Psoas muscle (tissue), 8 donors: ENCODE data around the gene MYO1E. TPM values are rescaled to one million over a fixed set of nuclear protein-coding genes. Genes with fewer than 3 reads are reported as not detected.

ENCODE experiments used
- ATAC-seq, 4 donors: fragments of 200-7000 bp; cut with Tn5 transposase; one replicate each; pipeline ENCODE4 v1.9.1; 2020; ENCODE audit warnings: moderate library complexity in 3 of 4, mild to moderate bottlenecking in 2 of 4
- DNase-seq, 2 donors: peaks; one replicate each; pipeline ENCODE4 v3.0.0-alpha.2; 2020
- H3K27ac ChIP-seq: fragments of 200-600 bp; one replicate; pipeline ENCODE4 v1.8.0; 2022
- H3K27me3 ChIP-seq, 3 donors: fragments of 200-600 bp in 1 of 3; one replicate each; pipeline versions ENCODE4 v1.6.1 to v1.8.0; 2013 to 2022; ENCODE audit warnings: low read length in 2 of 3, mild to moderate bottlenecking in 2 of 3, moderate library complexity in 1 of 3; ENCODE audit not compliant: insufficient read depth in 3 of 3
- H3K36me3 ChIP-seq, 2 donors: fragments of 200-600 bp in 1 of 2; one replicate each; pipeline versions ENCODE4 v1.6.1 to v1.8.0; 2013 to 2022; ENCODE audit warnings: low read depth in 1 of 2, mild to moderate bottlenecking in 1 of 2, moderate library complexity in 1 of 2; ENCODE audit not compliant: insufficient read depth in 1 of 2
- H3K4me1 ChIP-seq: fragments of 200-600 bp; one replicate; pipeline ENCODE4 v1.8.0; 2022
- H3K4me3 ChIP-seq: fragments of 200-600 bp; one replicate; pipeline ENCODE4 v1.8.0; 2022; ENCODE audit warnings: mild to moderate bottlenecking
- H3K9me3 ChIP-seq: fragments of 200-600 bp; one replicate; pipeline ENCODE4 v1.8.0; 2022
- CTCF ChIP-seq: fragments of 200-600 bp; IDR thresholded peaks from one replicate; pipeline ENCODE4 v1.8.0; 2022; ENCODE audit warnings: antibody characterized with exemption
- WGBS, 3 donors: extraction: QIAGEN DNeasy Blood & Tissue Kit; methylation state at CpG; one replicate each; pipeline versions ENCODE4 v1.1.6 to v1.1.7; 2013; 5-methylcytosine and 5-hydroxymethylcytosine counted together
- intact Hi-C, 2 donors: fragments of 100-400 bp; cut with DNase I; formaldehyde crosslinking; loops; one replicate each; pipeline versions ENCODE4 v1.11.0 to v1.14.2; 2022
- polyA plus RNA-seq, 3 donors: library from polyadenylated mRNA; stranded (reverse); fragments of 200-250 nt; gene quantifications; one replicate each; pipeline ENCODE4 v1.2.3, GENCODE V29; 2013
- total RNA-seq, 4 donors: library from RNA; stranded (reverse); fragmentation: NEBNext Ultra II Directional in 2 of 4; extraction: Animal tissue kit (Norgen Biotek cat#: 25700) in 2 of 4; gene quantifications; one replicate each; pipeline versions ENCODE4 v1.2.1 to v1.2.4, GENCODE V29; 2021 to 2023
- donor health status: healthy with polysubstance abuse.
- donor health status: DM: no; HTN: no; CAD: no; lungs with moderate emphysema.
- donor health status: Bipolar disorder and iron deficiency.
- donor health status: healthy.
- donor health status: DM: yes; HTN: yes; CAD: no.
- donor health status: DM: no; HTN: no; CAD: no.
- donor health status: DM: no; HTN: no; CAD: no.
- donor health status: DM: yes; HTN: yes; CAD: no.

MYO1E gene
- total and polyA plus RNA-seq, 7 donors = 10.0 to 53.7 (median 26.3) TPM

- no peak for TF ChIP-seq CTCF
- no peak for DNase-seq
- ATAC-seq = no peak
- intact Hi-C loops = no loop called here
- Histone ChIP-seq H3K9me3 (no peaks in the 10 kb centered on the region), H3K4me1 (no peaks in the 10 kb centered on the region), H3K36me3 (no peaks in the 10 kb centered on the region), H3K27ac (no peak overlapping the region), H3K27me3 (no peaks in the 10 kb centered on the region), H3K4me3 (no peak overlapping the region)
- 64 to 67% (median 65%) methylated on average over 10 of the region's 10 CpGs for WGBS, 3 donors
Measured at GRCh38 chr15:59335207-59335786, 37.4 kb downstream of the MYO1E start.

GRCh38 chr15:59334076-59334415 is 38.6 kb downstream of the MYO1E start:
- intact Hi-C loops = no loop called here
- ATAC-seq (no peak), DNase-seq (no peak)
- Histone ChIP-seq H3K27me3 (no peaks in the 10 kb centered on the region), H3K27ac (no peak overlapping the region), H3K4me1 (no peaks in the 10 kb centered on the region), H3K4me3 (no peak overlapping the region), H3K9me3 (no peaks in the 10 kb centered on the region), H3K36me3 (no peaks in the 10 kb centered on the region)
- 77 to 89% (median 85%) methylated on average over 3 of the region's 3 CpGs for WGBS, 3 donors
- no peak for TF ChIP-seq CTCF

- TF ChIP-seq CTCF = no peak
- H3K36me3 ChIP-seq = no peaks in the 10 kb centered on the region
- intact Hi-C loops = no loop called here
- WGBS, 3 donors = 88 to 96% (median 89%) methylated on average over 6 of the region's 6 CpGs
- H3K27ac ChIP-seq = no peak overlapping the region
- H3K4me1 ChIP-seq = no peaks in the 10 kb centered on the region
- DNase-seq = no peak
- no peaks in the 10 kb centered on the region for H3K9me3 ChIP-seq
- H3K27me3 ChIP-seq = no peaks in the 10 kb centered on the region
- H3K4me3 ChIP-seq = no peak overlapping the region
- no peak for ATAC-seq
Measured at GRCh38 chr15:59333401-59334075, 39.1 kb downstream of the MYO1E start.

GRCh38 chr15:59332009-59332408 is 40.7 kb downstream of the MYO1E start:
- H3K27ac ChIP-seq = no peak overlapping the region
- ATAC-seq (no peak), DNase-seq (no peak)
- H3K4me1 ChIP-seq = no peaks in the 10 kb centered on the region
- intact Hi-C loops = no loop called here
- H3K36me3 ChIP-seq = no peaks in the 10 kb centered on the region
- WGBS, 3 donors = 63 to 83% (median 75%) methylated on average over 5 of the region's 5 CpGs
- no peaks in the 10 kb centered on the region for H3K27me3 ChIP-seq
- H3K9me3 ChIP-seq = no peaks in the 10 kb centered on the region
- H3K4me3 ChIP-seq = no peak overlapping the region
- no peak for TF ChIP-seq CTCF

- DNase-seq (no peak), ATAC-seq (no peak)
- no peak for TF ChIP-seq CTCF
- Histone ChIP-seq H3K27ac (no peak overlapping the region), H3K4me3 (no peak overlapping the region), H3K27me3 (no peaks in the 10 kb centered on the region), H3K4me1 (no peaks in the 10 kb centered on the region), H3K36me3 (no peaks in the 10 kb centered on the region), H3K9me3 (no peaks in the 10 kb centered on the region)
- 85 to 99% (median 96%) methylated on average over 8 of the region's 8 CpGs for WGBS, 3 donors
- intact Hi-C loops = no loop called here
Measured at GRCh38 chr15:59330649-59331048, 42.0 kb downstream of the MYO1E start.
